GM12875 (cell line): ENCODE measurements around the gene NFKBIA.
"Not testable (repeated sequence)": the region's sequence is repeated elsewhere in the genome, so short reads cannot be mapped to it uniquely, and the experiment has no call there.

ENCODE experiments used
- H3K4me3 ChIP-seq: one replicate; pipeline ENCODE4 v1.5.1; 2011; ENCODE audit warnings: low read depth, low read length, control low read depth
- CTCF ChIP-seq: IDR thresholded peaks from 2 replicates; pipeline ENCODE4 v1.5.1; 2011; ENCODE audit warnings: low read depth, mild to moderate bottlenecking, control low read depth, inconsistent platforms, low read length, moderate library complexity, borderline replicate concordance; ENCODE audit not compliant: insufficient read depth

The NFKBIA gene

GRCh38 chr14:35365130-35366055 is 39.2 kb downstream of the NFKBIA start:
- TF ChIP-seq CTCF = no peak
- H3K4me3 ChIP-seq = no peak overlapping the region

GRCh38 chr14:35362911-35363374 is 41.6 kb downstream of the NFKBIA start:
- no peak for TF ChIP-seq CTCF
- H3K4me3 ChIP-seq = no peak overlapping the region

- TF ChIP-seq CTCF = no peak
- no peak overlapping the region for H3K4me3 ChIP-seq
These were observed 42.1 kb downstream of the NFKBIA start for GRCh38 chr14:35362450-35362849.

- H3K4me3 ChIP-seq = no peak overlapping the region
- no peak for TF ChIP-seq CTCF
These were observed 43.4 kb downstream of the NFKBIA start for GRCh38 chr14:35361141-35361480.

- not testable (repeated sequence) for H3K4me3 ChIP-seq
These were observed 44.9 kb downstream of the NFKBIA start for GRCh38 chr14:35359655-35360054.

GRCh38 chr14:35355981-35356841 is 48.3 kb downstream of the NFKBIA start:
- no peak for TF ChIP-seq CTCF

GRCh38 chr14:35355235-35355634 is 49.3 kb downstream of the NFKBIA start:
- H3K4me3 ChIP-seq = not testable (repeated sequence)

More at GRCh38 chr14:35355981-35356841, 48.3 kb downstream of the NFKBIA start:
- no peak overlapping the region for H3K4me3 ChIP-seq

- H3K4me3 ChIP-seq = no peak overlapping the region
- TF ChIP-seq CTCF = no peak
These were observed 51.0 kb downstream of the NFKBIA start for GRCh38 chr14:35353409-35354172.
